B cell (primary cell): ENCODE data around the gene ASTN2. TPM values are rescaled to one million over a fixed set of nuclear protein-coding genes. Genes with fewer than 3 reads are reported as not detected.

Experiments
- ATAC-seq: fragments of 200-7000 bp; cut with Tn5 transposase; one replicate; pipeline ENCODE4 v1.10.0; 2021; ENCODE audit warnings: low read depth, mild to moderate bottlenecking, moderate number of reproducible peaks, moderate library complexity
- CTCF ChIA-PET: fragments of 350-600 bp; sonication (Branson Sonifier 250); formaldehyde crosslinking; loops from one replicate; lab custom pipeline; 2021; ENCODE audit warnings: antibody characterized with exemption, inconsistent platforms; lab: Charles Lee
- POLR2A ChIA-PET: fragments of 350-600 bp; sonication (Branson Sonifier 250); formaldehyde crosslinking; loops from one replicate; lab custom pipeline; 2021; ENCODE audit warnings: antibody characterized with exemption; lab: Charles Lee
- DNase-seq: peaks from one replicate; pipeline ENCODE4 v3.0.0; 2013
- H2AFZ ChIP-seq: 2 replicates; pipeline ENCODE4 v1.6.1; 2012; ENCODE audit warnings: mild to moderate bottlenecking, low read depth, low read length; ENCODE audit not compliant: insufficient read depth, poor library complexity, severe bottlenecking
- H3K27ac ChIP-seq, 2 donors: 1 replicate in 1 of 2; 2 replicates in 1 of 2; pipeline ENCODE4 v1.5.1; 2012 to 2013; ENCODE audit warnings: low read length in 2 of 2, mild to moderate bottlenecking in 2 of 2, moderate library complexity in 1 of 2
- H3K27me3 ChIP-seq, 4 experiments: fragments of 200-600 bp in 1 of 4; sonication (generic) in 1 of 4; replicated peaks in 1 of 4; 1 replicate in 2 of 4; 2 replicates in 2 of 4; pipeline versions ENCODE4 v1.6.1 to v1.7.0; 2013 to 2016; ENCODE audit warnings: low read length in 3 of 4, mild to moderate bottlenecking in 2 of 4, mixed read lengths in 1 of 4, moderate library complexity in 1 of 4; ENCODE audit not compliant: insufficient read depth in 4 of 4, control insufficient read depth in 3 of 4; ENCODE audit errors: control extremely low read depth in 1 of 4
- H3K36me3 ChIP-seq, 2 experiments: replicated peaks in 1 of 2; 1 replicate in 1 of 2; 2 replicates in 1 of 2; pipeline versions ENCODE4 v1.6.1 to v1.7.1; 2013; ENCODE audit warnings: low read length in 1 of 2; ENCODE audit not compliant: insufficient read depth in 2 of 2, control insufficient read depth in 1 of 2; ENCODE audit errors: control extremely low read depth in 1 of 2, extremely low read depth in 1 of 2
- H3K4me1 ChIP-seq, 2 donors: fragments of 200-600 bp in 1 of 2; sonication (generic) in 1 of 2; 1 replicate in 1 of 2; 2 replicates in 1 of 2; pipeline versions ENCODE4 v1.5.1 to v1.6.1; 2013 to 2017; ENCODE audit warnings: low read length in 2 of 2; ENCODE audit not compliant: control insufficient read depth in 2 of 2, insufficient read depth in 2 of 2
- H3K4me2 ChIP-seq: replicated peaks from 2 replicates; pipeline ENCODE3; 2012; ENCODE audit warnings: mild to moderate bottlenecking, low read depth, low read length; ENCODE audit not compliant: poor library complexity, severe bottlenecking
- H3K4me3 ChIP-seq, 5 experiments: fragments of 200-600 bp in 1 of 5; sonication (generic) in 1 of 5; 1 replicate in 3 of 5; 2 replicates in 2 of 5; pipeline versions ENCODE4 v1.5.1 to v1.7.0; 2011 to 2016; ENCODE audit warnings: low read length in 4 of 5, mild to moderate bottlenecking in 4 of 5, low read depth in 2 of 5, control low read depth in 1 of 5, moderate library complexity in 1 of 5; ENCODE audit not compliant: insufficient read depth in 1 of 5; ENCODE audit errors: control extremely low read depth in 1 of 5, extremely low read depth in 1 of 5
- H3K79me2 ChIP-seq: fragments of 200-600 bp; sonication (generic); one replicate; pipeline ENCODE4 v1.6.0; 2016; ENCODE audit warnings: low read length; ENCODE audit not compliant: control insufficient read depth, insufficient read depth
- H3K9ac ChIP-seq: fragments of 200-600 bp; sonication (generic); 2 replicates; pipeline ENCODE4 v1.6.1; 2017; ENCODE audit warnings: mild to moderate bottlenecking, low read length, moderate library complexity
- H3K9me3 ChIP-seq, 3 donors: one replicate each; pipeline versions ENCODE4 v1.6.1 to v1.7.1; 2013; ENCODE audit warnings: low read length in 2 of 3; ENCODE audit not compliant: control insufficient read depth in 2 of 3, insufficient read depth in 1 of 3; ENCODE audit errors: control extremely low read depth in 1 of 3
- H4K20me1 ChIP-seq: 2 replicates; pipeline ENCODE4 v1.6.0; 2012; ENCODE audit warnings: mild to moderate bottlenecking, low read length; ENCODE audit not compliant: insufficient read depth, control insufficient read depth, poor library complexity, severe bottlenecking
- H3K27ac Mint-ChIP-seq: one replicate; pipeline ENCODE4 v1.8.0; 2021; ENCODE audit warnings: mixed read lengths
- H3K27me3 Mint-ChIP-seq: one replicate; pipeline ENCODE4 v1.8.0; 2021; ENCODE audit warnings: mixed read lengths
- H3K4me1 Mint-ChIP-seq: one replicate; pipeline ENCODE4 v1.8.0; 2021; ENCODE audit warnings: mixed read lengths
- H3K4me3 Mint-ChIP-seq: one replicate; pipeline ENCODE4 v1.8.0; 2021; ENCODE audit warnings: mixed read lengths
- H3K9me3 Mint-ChIP-seq: one replicate; pipeline ENCODE4 v1.8.0; 2022; ENCODE audit warnings: mixed read lengths; ENCODE audit not compliant: insufficient read depth
- CTCF ChIP-seq: fragments of 200-600 bp; IDR thresholded peaks from one replicate; pipeline ENCODE4 v1.8.0; 2022; ENCODE audit warnings: antibody characterized with exemption, mild to moderate bottlenecking
- EZH2 ChIP-seq: IDR thresholded peaks from 2 replicates; pipeline ENCODE4 v1.6.1; 2012; ENCODE audit warnings: borderline replicate concordance, low read depth, mild to moderate bottlenecking, moderate library complexity, low read length; ENCODE audit not compliant: insufficient read depth, poor library complexity, severe bottlenecking
- WGBS: methylation state at CpG from one replicate; pipeline ENCODE4 v1.1.5; 2013; ENCODE audit warnings: missing lambda C conversion rate; ENCODE audit not compliant: insufficient coverage; 5-methylcytosine and 5-hydroxymethylcytosine counted together
- intact Hi-C: fragments of 100-400 bp; cut with micrococcal nuclease; formaldehyde crosslinking; loops from one replicate; pipeline ENCODE4 v1.10.0; 2022
- polyA plus RNA-seq: library from polyadenylated mRNA; depleted of rRNA; stranded (reverse); fragments of >200 nt; gene quantifications from 2 replicates; pipeline ENCODE4 v1.2.3, GENCODE V29; 2012
- total RNA-seq, 2 donors: library from RNA; stranded (reverse); fragments of 120-200 nt in 1 of 2; gene quantifications; 1 replicate in 1 of 2; 2 replicates in 1 of 2; pipeline versions ENCODE4 v1.2.3 to v1.2.4, GENCODE V29; 2013 to 2022

The ASTN2 gene
- total and polyA plus RNA-seq, 2 donors (not counting 1 experiment from before 2014, with no cell fraction given), result 1.2 to 3.6 TPM

- no peak for TF ChIP-seq EZH2
- no peak for TF ChIP-seq CTCF
- H3K79me2 ChIP-seq, result no peaks in the 10 kb centered on the region
- no peaks in the 10 kb centered on the region for H3K27me3 Mint-ChIP-seq
- no peaks in the 10 kb centered on the region for H3K9me3 Mint-ChIP-seq
- DNase-seq (no peak), ATAC-seq (no peak)
- H3K27ac ChIP-seq, result no peak overlapping the region
- H3K9me3 ChIP-seq, result peaks cover 0 to 3% (median 0%) of the 10 kb centered on the region in 3 donors
- H3K27ac Mint-ChIP-seq, result no peak overlapping the region
- H3K4me1 Mint-ChIP-seq, result no peaks in the 10 kb centered on the region
- no peak overlapping the region for H3K4me2 ChIP-seq
- no peaks in the 10 kb centered on the region for H3K4me1 ChIP-seq
- no peaks in the 10 kb centered on the region for H3K27me3 ChIP-seq
- intact Hi-C loops, result no loop called here
- H3K4me3 ChIP-seq, result no peak overlapping the region
- no peak overlapping the region for H3K9ac ChIP-seq
- no peaks in the 10 kb centered on the region for H4K20me1 ChIP-seq
- ChIA-PET CTCF (no interaction called here), POLR2A (no interaction called here)
- H2AFZ ChIP-seq, result no peak overlapping the region
- no CpG with 5 or more reads among the region's 2 CpGs for WGBS
- no peak overlapping the region for H3K4me3 Mint-ChIP-seq
- H3K36me3 ChIP-seq, result peaks cover 6 to 31% of the 10 kb centered on the region in 2 experiments
These were observed 713.7 kb downstream of the ASTN2 start for GRCh38 chr9:116700882-116701865.

DNA sequence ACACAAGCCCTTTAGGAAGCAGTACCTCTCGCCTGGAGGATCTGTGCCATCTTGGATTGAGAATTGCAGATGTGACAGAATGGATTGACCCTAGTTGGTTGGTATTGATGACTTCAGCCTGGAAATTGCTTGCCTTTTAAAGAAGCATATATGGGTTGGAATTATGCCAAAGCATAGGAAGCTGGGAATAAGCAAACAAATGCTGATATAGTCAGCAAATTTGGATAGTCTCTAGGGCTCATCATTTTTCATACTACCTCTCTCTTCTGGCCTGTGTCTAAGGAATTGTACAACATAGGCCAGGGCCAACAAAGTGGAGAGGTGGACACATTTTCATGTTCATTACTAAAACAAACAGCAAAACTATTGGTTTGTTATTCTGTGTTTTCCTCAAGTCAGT lies 714.6 kb downstream of the ASTN2 start:
- ChIA-PET CTCF (no interaction called here), POLR2A (no interaction called here)
- DNase-seq (no peak), ATAC-seq (no peak)
- Histone ChIP-seq H3K4me2 (no peak overlapping the region), H3K36me3 (peaks cover 6 to 31% of the 10 kb centered on the region in 2 experiments), H2AFZ (no peak overlapping the region), H3K79me2 (no peaks in the 10 kb centered on the region), H3K27me3 (no peaks in the 10 kb centered on the region), H3K27ac (no peak overlapping the region), H4K20me1 (no peaks in the 10 kb centered on the region), H3K4me1 (no peaks in the 10 kb centered on the region), H3K9ac (no peak overlapping the region), H3K9me3 (peaks cover 0 to 3% (median 0%) of the 10 kb centered on the region in 3 donors), H3K4me3 (no peak overlapping the region)
- Mint-ChIP-seq H3K9me3 (no peaks in the 10 kb centered on the region), H3K4me3 (no peak overlapping the region), H3K27me3 (no peaks in the 10 kb centered on the region), H3K4me1 (peaks cover 6% of the 10 kb centered on the region), H3K27ac (no peak overlapping the region)
- WGBS, result 100% methylated on average over 1 of the region's 1 CpG
- intact Hi-C loops, result no loop called here
- no peak for TF ChIP-seq CTCF
- TF ChIP-seq EZH2, result no peak
